NK-92 (cell line): Measurements from ENCODE around the gene PSG5.
"Not testable (repeated sequence)": the region's sequence is repeated elsewhere in the genome, so short reads cannot be mapped to it uniquely, and the experiment has no call there.

Source experiments
- DNase-seq: peaks from one replicate; lab custom pipeline; 2025; ENCODE audit not compliant: unreplicated experiment; lab: John Stamatoyannopoulos, UW

Gene PSG5

DNA sequence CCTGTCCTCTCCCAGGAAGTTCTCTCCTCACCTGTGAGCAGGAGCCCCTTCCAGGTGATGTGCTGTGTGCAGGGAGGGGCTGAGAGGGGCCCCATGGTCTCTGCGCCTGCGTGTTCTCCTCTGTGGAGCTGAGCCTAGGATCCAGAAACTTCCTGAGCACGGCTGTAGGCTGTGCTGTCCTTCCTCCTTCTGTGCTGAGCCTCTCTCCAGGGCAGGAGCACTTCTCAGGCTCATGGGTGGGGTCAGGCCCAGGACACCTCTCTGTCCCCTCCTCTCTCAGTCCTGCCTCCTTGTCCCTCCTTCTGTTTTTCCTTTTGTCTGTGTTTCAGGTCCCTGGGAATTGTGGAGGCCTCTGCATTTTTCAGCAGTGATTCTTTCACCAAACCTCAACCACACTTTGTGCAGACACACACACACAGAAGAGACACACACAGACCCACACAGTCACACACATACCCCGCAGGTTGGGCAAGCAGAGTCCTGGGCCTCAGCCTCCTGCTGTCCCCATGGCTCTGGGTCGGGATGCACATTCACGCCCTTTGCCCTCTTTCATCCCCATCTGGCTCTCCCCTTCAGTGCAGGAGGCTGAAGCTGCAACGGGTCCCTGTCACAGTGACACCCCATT lies at the start of gene PSG5:
Gene PSG5, minus strand, starts transcription at position 226 of the 625 bp plus-strand sequence. Its CDS starts 131 bp downstream, at position 95.
- DNase-seq, result not testable (repeated sequence)

DNA sequence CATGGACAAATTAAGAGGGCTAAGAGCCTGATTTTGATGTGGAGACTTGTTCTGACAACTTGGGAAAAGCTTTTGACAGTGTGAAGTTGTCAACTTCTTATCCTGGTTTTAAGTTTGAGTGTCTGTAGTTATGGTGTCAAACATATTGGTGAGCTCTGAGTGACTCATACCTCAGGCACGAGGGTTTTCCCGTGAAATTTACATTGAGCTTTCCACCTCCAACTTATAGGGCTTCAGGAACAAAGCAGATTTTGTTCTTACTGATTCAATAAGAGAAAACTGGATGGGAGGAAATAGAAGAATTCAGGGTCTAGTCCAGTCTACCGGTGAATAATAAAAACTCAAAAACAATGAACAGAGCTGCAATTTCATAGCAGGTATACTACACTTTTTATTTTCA lies 49.4 kb upstream of the PSG5 start:
- not testable (repeated sequence) for DNase-seq

DNA sequence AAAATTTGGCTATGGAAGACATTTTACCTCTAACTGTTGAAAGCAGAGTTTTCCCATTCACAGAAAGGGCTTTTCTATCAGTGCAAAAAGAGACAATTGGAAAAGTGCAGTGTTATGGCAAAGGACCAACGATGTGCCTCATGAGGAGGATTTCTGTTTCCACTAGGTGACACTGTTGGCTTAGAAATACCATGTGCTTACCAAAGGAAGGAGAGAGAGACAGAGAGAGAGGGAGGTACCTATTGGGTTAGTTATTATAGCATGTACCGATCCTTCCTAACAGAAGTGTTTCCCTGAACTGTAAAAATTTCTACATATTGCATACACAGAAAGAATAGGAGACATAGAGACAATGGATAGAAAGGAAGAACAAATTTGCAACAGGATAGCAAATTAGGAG lies 43.0 kb upstream of the PSG5 start:
- DNase-seq, result no peak

DNA sequence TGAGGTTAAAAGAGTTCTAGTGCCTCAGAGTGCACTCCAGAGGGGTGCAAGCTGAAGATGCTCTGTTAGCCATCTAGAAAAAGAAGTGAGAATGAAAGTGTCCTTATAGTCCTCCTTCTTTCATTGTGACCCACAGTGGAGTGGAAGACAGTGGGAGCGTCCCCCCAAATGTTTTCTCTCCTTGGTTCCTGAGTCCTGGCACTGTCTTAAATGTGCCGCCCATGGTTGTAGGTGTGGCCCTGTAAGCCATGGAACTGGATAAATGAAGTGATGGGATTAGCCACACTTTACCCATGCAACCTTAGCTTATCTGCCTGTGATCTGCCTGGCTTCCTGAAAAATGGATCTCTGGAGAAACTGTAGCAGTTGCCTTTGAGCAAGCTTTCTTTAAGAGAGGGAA lies 42.4 kb upstream of the PSG5 start:
- DNase-seq, result not testable (repeated sequence)

DNA sequence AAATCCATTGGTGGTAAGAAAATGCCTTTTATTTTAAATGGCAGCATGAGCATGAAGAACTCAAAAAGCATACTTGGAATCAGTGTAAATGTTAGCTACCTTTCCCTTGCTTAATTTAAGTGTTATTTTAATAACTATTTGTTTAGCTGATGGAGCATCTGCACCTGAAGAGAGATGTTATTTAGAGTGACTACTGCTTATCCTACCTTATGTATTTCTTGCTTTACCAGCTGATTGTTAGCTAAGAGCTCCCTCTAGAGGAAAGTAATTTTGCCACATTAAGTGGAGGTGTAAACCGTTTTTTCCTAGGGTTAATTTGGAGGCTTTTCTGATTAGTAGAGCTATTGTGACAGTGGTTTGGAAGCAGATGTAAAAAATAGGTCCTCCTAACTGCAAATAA lies 40.6 kb upstream of the PSG5 start:
- not testable (repeated sequence) for DNase-seq

DNA sequence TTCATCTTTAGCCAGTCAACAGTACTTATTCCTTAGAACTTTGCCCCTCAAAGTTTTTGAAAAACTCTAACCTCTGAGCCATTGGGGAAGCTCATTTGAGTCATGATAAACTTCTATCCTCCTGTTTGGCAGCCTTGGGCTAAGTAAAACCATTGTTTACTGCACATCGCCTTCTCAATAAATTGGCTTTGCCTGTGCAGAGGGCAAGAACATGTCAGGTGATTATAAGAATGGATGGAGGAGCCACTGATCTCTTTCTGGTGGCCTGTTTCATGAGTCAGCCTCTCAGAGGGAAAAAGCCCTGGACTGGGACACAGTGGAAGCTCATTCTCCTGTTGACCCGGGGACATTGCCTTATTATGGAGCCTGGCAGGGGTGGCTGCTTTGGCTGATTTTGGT lies 38.5 kb upstream of the PSG5 start:
- DNase-seq, result no peak

DNA sequence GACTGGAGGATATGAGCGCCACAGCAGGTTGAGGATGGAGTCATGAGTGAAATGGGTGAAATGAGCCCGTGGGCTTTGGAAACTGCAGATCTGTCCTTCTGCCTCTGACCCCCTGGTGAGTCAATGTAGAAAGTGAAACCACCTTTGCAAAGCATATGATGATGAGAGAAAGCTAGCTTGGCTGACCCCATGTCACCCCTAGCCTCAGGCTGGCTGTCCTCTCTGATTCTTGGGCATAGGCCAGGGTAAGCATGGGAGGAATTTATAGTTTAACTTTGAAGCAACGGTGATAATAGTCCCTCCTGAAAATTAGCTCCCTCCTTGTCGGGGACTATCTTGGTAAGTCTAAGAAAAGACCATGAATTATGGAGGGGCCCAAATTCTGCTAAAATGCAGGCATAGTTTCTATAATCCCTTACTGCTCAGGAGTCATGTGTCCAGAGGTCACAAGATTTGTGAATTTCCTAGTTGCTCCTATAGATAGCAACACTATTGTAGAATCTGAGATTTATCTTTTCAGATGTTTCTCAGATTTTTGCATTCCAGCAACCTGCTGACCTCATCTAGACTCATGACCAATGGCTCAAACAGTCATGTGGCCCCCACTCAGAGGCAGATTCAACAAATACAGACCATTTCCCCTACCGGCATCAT lies 38.0 kb upstream of the PSG5 start:
- DNase-seq, result not testable (repeated sequence)

DNA sequence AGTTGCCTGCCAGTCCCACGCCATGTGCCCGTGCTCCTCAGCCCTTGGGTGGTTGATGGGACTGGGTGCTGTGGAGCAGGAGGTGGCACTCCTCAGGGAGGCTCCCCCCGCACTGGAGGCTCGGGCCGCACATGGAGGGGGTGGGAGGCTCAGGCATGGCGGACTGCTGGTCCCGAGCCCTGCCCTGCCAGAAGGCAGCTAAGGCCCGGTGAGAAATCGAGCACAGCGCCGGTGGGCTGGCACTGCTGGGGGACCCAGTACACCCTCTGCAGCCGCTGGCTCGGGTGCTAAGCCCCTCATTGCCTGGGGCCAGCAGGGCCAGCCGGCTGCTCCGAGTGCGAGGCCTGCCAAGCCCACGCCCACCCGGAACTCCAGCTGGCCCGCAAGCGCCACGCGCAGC lies 35.6 kb upstream of the PSG5 start:
- not testable (repeated sequence) for DNase-seq

DNA sequence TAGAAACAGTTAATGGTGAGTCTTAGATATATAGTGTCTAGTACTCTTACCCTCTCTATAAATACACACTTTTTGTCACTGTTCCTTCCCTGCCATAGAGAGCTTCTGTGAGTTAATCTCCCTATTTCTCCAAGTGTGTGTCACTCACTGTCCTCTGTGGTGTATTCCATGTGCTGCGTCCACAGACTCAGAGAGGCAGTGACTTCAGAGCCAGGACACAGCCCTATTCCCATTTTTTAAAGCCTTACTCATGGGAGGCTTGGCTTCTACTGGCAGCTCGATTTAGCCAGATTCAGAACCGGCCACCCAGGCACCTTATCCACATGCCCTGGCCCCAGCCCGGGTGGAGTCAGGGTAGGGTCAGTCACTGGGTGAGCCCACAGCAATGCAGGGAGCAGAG lies 32.8 kb upstream of the PSG5 start:
- DNase-seq, result not testable (repeated sequence)

DNA sequence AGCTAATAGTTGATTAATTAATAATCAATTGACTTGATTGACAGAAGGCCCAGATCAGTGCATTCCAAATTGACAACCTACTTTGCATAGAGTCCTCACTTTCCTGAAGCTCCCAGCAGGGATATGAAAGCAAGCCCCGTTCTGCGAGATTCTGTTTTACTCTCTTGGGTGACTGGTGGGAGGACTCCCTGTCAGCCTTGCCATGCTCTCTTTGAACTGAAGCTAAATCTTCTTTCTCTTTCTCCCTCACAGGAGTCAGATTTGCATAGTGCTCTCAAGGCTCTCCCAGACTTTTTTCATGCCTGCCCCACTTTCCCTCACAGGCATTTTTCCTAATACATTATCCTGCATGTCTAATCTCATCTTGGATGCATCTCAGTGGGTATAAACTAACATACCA lies 29.5 kb upstream of the PSG5 start:
- not testable (repeated sequence) for DNase-seq

DNA sequence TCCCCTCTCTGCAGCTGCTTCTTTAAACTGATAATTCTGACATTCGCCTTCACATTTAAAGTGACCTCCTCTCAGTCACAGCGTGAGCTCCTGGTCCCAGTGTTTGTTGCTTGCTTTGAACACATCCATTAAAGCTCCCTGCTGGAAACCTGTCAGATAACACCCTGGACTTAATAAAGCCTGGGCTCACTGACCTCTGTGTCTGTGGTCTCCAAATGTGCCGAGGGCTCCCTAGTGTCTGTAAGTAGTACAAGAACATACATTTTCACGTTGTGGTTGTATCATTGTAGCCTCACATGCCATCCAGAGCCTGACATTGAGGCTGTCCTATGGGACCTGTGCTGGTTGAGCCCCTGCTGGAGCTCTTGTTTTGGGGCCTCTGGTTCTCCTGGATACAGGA lies 21.7 kb upstream of the PSG5 start:
- no peak for DNase-seq

DNA sequence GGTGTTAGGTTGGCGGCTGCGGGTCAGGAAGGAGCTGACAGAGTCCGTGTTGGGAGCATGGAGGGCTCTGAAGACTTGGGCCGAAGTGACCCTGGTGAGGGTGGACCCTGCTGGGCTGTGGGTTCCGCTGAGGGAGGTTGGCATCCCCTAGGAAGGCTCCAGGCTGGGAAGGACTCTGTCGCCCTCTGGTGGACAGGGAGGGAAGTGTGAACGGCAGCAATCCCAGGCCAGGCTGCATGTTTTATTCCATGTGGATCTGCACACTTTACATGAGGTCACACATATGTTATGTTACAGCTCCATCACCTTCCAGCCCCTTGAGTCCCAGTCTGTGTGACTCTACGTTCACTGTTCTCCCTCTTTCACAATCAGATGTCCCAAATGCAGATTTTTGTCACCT lies 20.8 kb upstream of the PSG5 start:
- not testable (repeated sequence) for DNase-seq

DNA sequence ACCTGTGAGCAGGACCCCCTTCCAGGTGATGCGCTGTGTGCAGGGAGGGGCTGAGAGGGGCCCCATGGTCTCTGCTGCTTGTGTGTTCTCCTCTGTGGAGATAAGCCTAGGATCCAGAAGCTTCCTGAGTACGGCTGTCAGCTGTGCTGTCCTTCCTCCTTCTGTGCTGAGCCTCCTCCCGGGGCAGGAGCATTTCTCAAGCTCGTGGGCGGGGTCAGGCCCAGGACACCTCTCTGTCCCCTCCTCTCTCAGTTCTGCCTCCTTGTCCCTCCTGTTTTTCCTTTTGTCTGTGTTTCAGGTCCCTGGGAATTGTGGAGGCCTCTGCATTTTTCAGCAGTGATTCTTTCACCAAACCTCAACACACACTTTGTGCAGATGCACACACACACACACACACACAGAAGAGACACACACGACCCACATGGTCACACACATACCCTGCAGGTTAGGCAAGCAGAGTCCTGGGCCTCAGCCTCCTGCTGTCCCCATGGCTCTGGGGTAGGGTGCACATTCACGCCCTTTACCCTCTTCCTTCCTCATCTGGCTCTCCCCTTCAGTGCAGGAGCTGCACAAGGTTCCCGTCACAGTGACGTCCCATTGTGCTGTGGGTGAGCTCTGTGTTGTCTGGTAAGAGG lies 19.3 kb upstream of the PSG5 start, which contains the start of gene PSG4:
Gene PSG4, minus strand, starts transcription at position 168 of the 635 bp plus-strand sequence. Its CDS starts 102 bp downstream, at position 66.
- DNase-seq, result not testable (repeated sequence)

DNA sequence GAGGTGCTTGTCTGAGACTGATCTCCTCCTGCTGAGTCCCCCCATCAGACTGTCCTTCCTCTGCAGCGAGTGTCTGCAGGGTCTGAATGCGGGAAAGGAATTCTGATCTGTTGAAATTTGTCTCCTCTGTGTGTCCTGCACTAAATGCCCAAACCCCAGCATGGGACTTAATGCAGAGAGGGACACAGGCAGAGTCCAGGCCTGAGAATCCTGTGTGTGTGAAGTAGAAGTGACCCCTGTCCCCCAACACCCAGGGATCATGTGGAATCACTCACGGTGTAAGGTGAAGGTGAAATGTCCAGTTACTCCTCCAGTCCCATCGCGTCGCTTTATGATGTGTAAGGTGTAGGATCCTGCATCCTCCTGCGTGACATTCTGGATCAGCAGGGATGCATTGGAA lies 17.3 kb upstream of the PSG5 start:
- not testable (repeated sequence) for DNase-seq

DNA sequence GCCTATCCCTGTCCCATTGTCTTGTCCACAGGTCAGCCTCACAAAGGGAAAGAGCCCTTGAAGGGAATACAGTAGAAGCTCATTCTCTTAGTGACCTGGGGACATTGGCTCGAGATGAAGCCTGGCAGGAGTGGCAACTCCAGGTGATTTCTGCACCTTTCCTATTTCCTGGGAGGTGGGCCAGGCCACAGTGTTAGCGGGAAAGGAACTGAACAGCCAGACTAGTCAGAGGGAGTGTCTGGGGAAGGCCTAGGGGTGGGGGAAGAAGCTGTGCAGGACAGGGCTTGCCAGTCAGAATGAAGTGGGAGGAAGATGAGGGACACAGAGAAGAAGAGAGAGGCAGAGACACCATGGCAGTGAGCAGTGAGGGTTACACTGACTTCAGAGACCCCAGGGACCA lies 15.6 kb upstream of the PSG5 start:
- not testable (repeated sequence) for DNase-seq

DNA sequence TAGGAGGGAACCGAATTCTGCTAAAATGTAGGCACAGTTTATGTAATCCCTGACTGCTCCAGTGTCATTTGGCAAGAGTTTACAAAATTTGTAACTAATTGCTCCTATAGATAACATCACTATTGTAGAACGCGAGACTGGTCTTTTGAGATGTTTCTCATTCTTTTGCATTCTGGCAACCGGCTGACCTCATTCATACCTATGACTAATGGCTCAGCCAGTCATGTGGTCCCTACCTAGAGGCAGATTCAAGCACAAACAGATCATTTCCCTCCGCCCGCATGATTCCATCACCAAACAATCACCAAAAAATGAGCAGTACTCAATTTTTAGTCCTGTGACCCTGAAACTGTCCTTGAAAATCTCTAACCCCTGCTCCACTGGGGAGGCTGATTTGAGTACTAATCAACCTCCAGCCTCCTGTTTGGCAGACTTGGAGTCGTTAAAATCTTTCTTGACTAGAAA lies 15.0 kb upstream of the PSG5 start:
- not testable (repeated sequence) for DNase-seq

DNA sequence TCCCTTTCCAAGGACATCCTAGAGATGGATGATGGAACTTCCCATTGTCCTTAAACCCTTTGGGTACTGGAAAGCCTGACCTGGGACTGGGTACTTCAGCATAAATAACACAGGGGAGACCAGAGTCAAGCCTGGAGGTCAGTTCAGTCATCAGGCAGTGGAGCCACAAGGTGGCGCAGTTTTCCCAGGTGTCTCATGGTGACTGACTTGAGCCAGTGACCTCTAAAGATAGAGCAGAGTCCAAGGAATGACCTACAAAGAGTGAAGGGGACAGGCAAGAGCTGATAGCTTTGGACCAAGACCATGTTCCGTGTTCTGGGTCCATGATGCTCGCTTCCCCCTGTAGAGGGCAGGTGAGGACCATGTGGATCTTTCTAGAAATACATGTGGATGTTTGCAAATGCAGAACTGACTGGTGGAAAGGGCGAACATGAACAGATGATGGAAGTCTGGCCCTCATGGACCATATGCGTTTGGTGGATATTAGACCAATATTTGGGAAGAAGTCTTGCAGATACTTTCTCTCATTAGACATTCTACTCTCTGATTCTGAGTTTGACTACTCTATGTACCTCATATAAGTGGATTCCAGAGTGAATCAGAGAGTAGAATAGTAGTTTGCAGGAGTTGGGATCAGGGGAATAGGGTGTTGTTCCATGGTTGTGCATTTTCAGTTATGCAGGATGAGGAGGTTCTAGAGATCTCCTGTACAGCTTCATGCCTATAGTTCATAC lies 12.5 kb upstream of the PSG5 start:
- DNase-seq, result not testable (repeated sequence)

DNA sequence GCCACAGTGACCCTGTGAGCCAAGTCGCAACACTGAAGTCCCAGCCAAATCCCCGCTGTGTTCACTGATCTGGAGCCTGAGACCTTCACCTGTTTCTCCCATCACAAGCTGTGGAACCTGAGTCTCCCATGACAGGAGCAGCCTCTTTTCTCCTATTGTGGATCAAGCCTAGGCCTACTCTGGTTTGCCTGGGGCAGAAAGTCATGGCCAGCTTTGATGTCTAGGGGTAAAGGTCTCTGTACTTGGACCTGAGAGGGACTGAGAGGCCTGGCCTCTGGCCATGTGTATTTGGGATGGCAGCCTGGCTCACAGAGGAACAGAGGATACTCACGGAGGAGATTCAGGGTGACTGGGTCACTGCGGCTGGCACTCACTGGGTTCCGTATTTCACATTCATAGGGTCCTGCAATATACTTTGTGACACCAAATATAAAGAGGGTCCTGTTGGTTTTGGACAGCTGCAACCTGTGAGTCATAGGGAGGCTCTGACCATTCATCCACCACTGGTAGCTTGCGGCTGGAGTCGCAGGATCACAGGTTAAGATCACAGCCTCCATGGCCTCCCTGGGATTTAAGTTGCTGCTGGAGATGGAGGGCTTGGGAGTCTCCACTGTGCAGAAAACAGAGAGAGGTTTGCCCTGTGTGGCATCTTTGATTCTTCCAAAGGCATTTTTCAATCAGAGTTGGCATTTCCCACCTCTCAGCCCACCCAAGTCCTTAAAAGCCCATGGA lies 11.5 kb upstream of the PSG5 start:
- DNase-seq, result not testable (repeated sequence)

DNA sequence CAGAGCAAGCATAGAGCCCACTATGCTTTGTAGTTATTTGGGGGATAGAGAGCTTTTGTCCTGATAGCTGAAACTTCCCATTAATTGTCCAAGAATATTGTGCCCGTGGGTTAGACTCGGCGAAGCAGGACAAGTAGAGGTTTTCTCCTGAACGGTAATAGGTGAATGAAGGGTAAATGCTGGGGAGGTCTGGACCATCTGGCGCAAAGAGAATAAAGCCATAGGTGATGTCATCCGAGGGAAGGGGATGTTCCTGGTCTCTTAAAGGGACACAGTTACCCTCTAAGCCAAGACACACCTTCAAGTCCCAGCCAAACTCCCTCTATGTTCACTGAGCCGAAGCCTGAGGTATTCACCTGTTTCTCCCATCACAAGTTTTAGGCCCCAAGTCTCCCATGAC lies 8.1 kb upstream of the PSG5 start:
- DNase-seq, result not testable (repeated sequence)

DNA sequence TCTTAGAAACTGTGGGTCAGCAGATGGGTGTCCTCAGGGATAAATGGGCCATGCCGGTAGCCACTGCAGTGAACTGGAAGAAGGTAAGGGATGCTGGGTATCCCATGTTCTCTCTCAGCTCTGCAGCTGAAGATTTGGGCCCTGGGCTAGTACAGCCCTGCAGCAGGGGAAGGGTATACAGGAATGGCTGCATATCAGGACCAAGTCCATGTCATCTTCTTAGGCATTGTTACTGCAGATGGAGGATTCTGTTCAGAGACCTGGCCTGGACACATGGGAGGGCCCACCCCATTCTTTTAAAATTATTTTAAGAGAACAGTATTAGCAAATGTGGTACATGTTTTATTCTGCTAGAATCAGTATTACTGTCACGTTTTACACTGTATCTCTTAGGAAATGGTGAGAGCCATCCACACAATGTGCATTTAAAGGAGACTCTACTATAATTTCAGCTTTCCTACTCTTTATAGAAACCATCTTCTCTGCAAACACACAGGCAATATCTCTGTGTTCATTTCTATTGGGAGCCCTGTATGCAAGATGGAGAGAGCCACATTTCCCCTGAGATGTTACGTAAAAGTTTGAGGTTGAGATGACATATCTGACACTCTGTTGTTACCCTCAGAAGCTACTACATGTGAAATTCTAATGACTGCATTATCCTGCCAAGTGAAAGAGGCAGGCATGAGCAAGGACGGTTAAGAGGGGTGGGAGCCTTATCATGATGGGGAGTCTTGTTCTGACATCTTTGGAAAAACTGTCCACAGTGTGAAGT lies 6.2 kb upstream of the PSG5 start:
- DNase-seq, result not testable (repeated sequence)
